ENCODE data around the gene PJA1. TPM values are rescaled to one million over a fixed set of nuclear protein-coding genes. Genes with fewer than 3 reads are reported as not detected.

Gene PJA1
- polyA plus RNA-seq, 3 donors = 2.1 to 11.6 (median 8.8) TPM

- TF ChIP-seq CTCF (IDR thresholded peaks at IDR 0.05) = no peak
- Mint-ChIP-seq H3K4me3 (no peak overlapping the region), H3K4me1 (no peaks in the 10 kb centered on the region), H3K27me3 (ENCODE audit: low read depth in 3 of 3) (peaks cover 15 to 23% (median 16%) of the 10 kb centered on the region in 3 donors), H3K27ac (no peak overlapping the region), H3K36me3 (no peaks in the 10 kb centered on the region), H3K9me3 (peaks cover 0 to 2% (median 0%) of the 10 kb centered on the region in 7 donors)
- no peak overlapping the region for H3K27ac ChIP-seq (ENCODE audit: low read depth in 1 of 2, low read length in 2 of 2)
- H3K27me3 ChIP-seq (ENCODE audit: control insufficient read depth in 2 of 2, insufficient read depth in 2 of 2, low read length in 2 of 2) = peaks cover 6 to 18% of the 10 kb centered on the region in 2 donors
- H3K36me3 ChIP-seq (replicated peaks in 1 of 2; ENCODE audit: control insufficient read depth in 1 of 2, insufficient read depth in 2 of 2, low read length in 2 of 2) = no peaks in the 10 kb centered on the region
- H4K20me1 ChIP-seq (ENCODE audit: insufficient read depth, low read length) = no peaks in the 10 kb centered on the region
- no peaks in the 10 kb centered on the region for H3K4me1 ChIP-seq (ENCODE audit: control insufficient read depth in 1 of 2, insufficient read depth in 2 of 2, low read length in 2 of 2)
- intact Hi-C loops (cut with micrococcal nuclease) = no loop called here
- WGBS (ENCODE audit: insufficient coverage) = no CpG with 5 or more reads among the region's 3 CpGs
- H2AFZ ChIP-seq (ENCODE audit: insufficient read depth, low read depth, low read length, poor library complexity, severe bottlenecking) = no peak overlapping the region
- DNase-seq = no peak
- H3K79me2 ChIP-seq (ENCODE audit: insufficient read depth, low read length) = no peaks in the 10 kb centered on the region
- H3K9me3 ChIP-seq (replicated peaks in 1 of 2; ENCODE audit: control insufficient read depth in 1 of 2, insufficient read depth in 1 of 2, low read length in 2 of 2) = no peaks in the 10 kb centered on the region
- no peak overlapping the region for H3K4me2 ChIP-seq (replicated peaks; ENCODE audit: extremely low read depth, low read length, poor library complexity, severe bottlenecking)
- no peak overlapping the region for H3K9ac ChIP-seq (ENCODE audit: insufficient read depth, low read length, poor library complexity, severe bottlenecking)
- H3K4me3 ChIP-seq (replicated peaks in 1 of 3; ENCODE audit: low read depth in 2 of 3, low read length in 3 of 3) = no peak overlapping the region
Measured at GRCh38 chrX:69124108-69124507, 41.1 kb downstream of the PJA1 start.

GRCh38 chrX:69123481-69123880 is 41.8 kb downstream of the PJA1 start:
- no CpG with 5 or more reads among the region's 8 CpGs for WGBS (ENCODE audit: insufficient coverage)

More at GRCh38 chrX:69123481-69123880, 41.8 kb downstream of the PJA1 start:
- Mint-ChIP-seq H3K36me3 (no peaks in the 10 kb centered on the region), H3K27ac (no peak overlapping the region), H3K9me3 (no peaks in the 10 kb centered on the region), H3K4me1 (no peaks in the 10 kb centered on the region), H3K4me3 (no peak overlapping the region), H3K27me3 (ENCODE audit: low read depth in 3 of 3) (peaks cover 10 to 17% (median 11%) of the 10 kb centered on the region in 3 donors)
- H3K79me2 ChIP-seq (ENCODE audit: insufficient read depth, low read length) = no peaks in the 10 kb centered on the region
- H3K27ac ChIP-seq (ENCODE audit: low read depth in 1 of 2, low read length in 2 of 2) = no peak overlapping the region
- no peak for DNase-seq
- no peaks in the 10 kb centered on the region for H4K20me1 ChIP-seq (ENCODE audit: insufficient read depth, low read length)
- no peak overlapping the region for H2AFZ ChIP-seq (ENCODE audit: insufficient read depth, low read depth, low read length, poor library complexity, severe bottlenecking)
- H3K4me2 ChIP-seq (replicated peaks; ENCODE audit: extremely low read depth, low read length, poor library complexity, severe bottlenecking) = no peak overlapping the region
- no peaks in the 10 kb centered on the region for H3K4me1 ChIP-seq (ENCODE audit: control insufficient read depth in 1 of 2, insufficient read depth in 2 of 2, low read length in 2 of 2)
- H3K9ac ChIP-seq (ENCODE audit: insufficient read depth, low read length, poor library complexity, severe bottlenecking) = no peak overlapping the region
- H3K4me3 ChIP-seq (replicated peaks in 1 of 3; ENCODE audit: low read depth in 2 of 3, low read length in 3 of 3) = no peak overlapping the region
- H3K36me3 ChIP-seq (replicated peaks in 1 of 2; ENCODE audit: control insufficient read depth in 1 of 2, insufficient read depth in 2 of 2, low read length in 2 of 2) = no peaks in the 10 kb centered on the region
- no peak for TF ChIP-seq CTCF (IDR thresholded peaks at IDR 0.05)
- intact Hi-C loops (cut with micrococcal nuclease) = no loop called here
- H3K27me3 ChIP-seq (ENCODE audit: control insufficient read depth in 2 of 2, insufficient read depth in 2 of 2, low read length in 2 of 2) = peaks cover 4 to 12% of the 10 kb centered on the region in 2 donors
- H3K9me3 ChIP-seq (replicated peaks in 1 of 2; ENCODE audit: control insufficient read depth in 1 of 2, insufficient read depth in 1 of 2, low read length in 2 of 2) = no peaks in the 10 kb centered on the region
